ENCODE results near the gene CENPO. TPM values are rescaled to one million over a fixed set of nuclear protein-coding genes. Genes with fewer than 3 reads are reported as not detected.

The CENPO gene
- total RNA-seq, 2 donors from 2014 or later = 27.3 to 40.3 TPM

GRCh38 chr2:24771764-24772586, 21.2 kb upstream of the CENPO start:
- H3K27me3 ChIP-seq (ENCODE audit: control insufficient read depth, insufficient read depth, low read length, poor library complexity, severe bottlenecking) = no peaks in the 10 kb centered on the region
- peak overlapping the region; percentile 12 for H3K27ac ChIP-seq (ENCODE audit: low read depth, low read length)
- peak overlapping the region; percentile 89 for H3K27ac Mint-ChIP-seq
- H3K36me3 ChIP-seq (ENCODE audit: control insufficient read depth, insufficient read depth, low read length) = peaks cover 14% of the 10 kb centered on the region
- no peaks in the 10 kb centered on the region for H3K4me1 ChIP-seq (ENCODE audit: control insufficient read depth, insufficient read depth, low read length)
- H3K4me1 Mint-ChIP-seq = peaks cover 18% of the 10 kb centered on the region
- TF ChIP-seq CTCF (conservative IDR thresholded peaks at IDR 0.05) = no peak
- H3K36me3 Mint-ChIP-seq (ENCODE audit: low read depth) = peaks cover 19% of the 10 kb centered on the region
- H3K9me3 ChIP-seq (ENCODE audit: control insufficient read depth, low read length) = peaks cover 13% of the 10 kb centered on the region
- 70 to 100% methylated on average over 2 to 5 of the region's 5 CpGs for WGBS, 2 experiments (ENCODE audit: insufficient coverage in 1 of 2, insufficient read length in 1 of 2)
- no peak overlapping the region for H3K4me3 Mint-ChIP-seq
- H3K4me3 ChIP-seq (ENCODE audit: low read length) = peak overlapping the region; percentile 63
- no peaks in the 10 kb centered on the region for H3K27me3 Mint-ChIP-seq (ENCODE audit: insufficient read depth)
- DNase-seq = peak; percentile 78
- peak overlapping the region; percentile 43 for H3K9ac ChIP-seq (ENCODE audit: extremely low read depth, low read length, poor library complexity, severe bottlenecking)
- peaks cover 6% of the 10 kb centered on the region for H3K9me3 Mint-ChIP-seq

- no peak overlapping the region for H3K9ac ChIP-seq (ENCODE audit: extremely low read depth, low read length, poor library complexity, severe bottlenecking)
- H3K27me3 Mint-ChIP-seq (ENCODE audit: insufficient read depth) = no peaks in the 10 kb centered on the region
- H3K9me3 Mint-ChIP-seq = peaks cover 6% of the 10 kb centered on the region
- H3K4me1 Mint-ChIP-seq = peaks cover 23% of the 10 kb centered on the region
- no peak for TF ChIP-seq CTCF (conservative IDR thresholded peaks at IDR 0.05)
- peaks cover 8% of the 10 kb centered on the region for H3K36me3 ChIP-seq (ENCODE audit: control insufficient read depth, insufficient read depth, low read length)
- no peak overlapping the region for H3K27ac ChIP-seq (ENCODE audit: low read depth, low read length)
- 89 to 90% methylated on average over 3 of the region's 3 CpGs for WGBS, 2 experiments (ENCODE audit: insufficient coverage in 1 of 2, insufficient read length in 1 of 2)
- peaks cover 13% of the 10 kb centered on the region for H3K9me3 ChIP-seq (ENCODE audit: control insufficient read depth, low read length)
- no peak overlapping the region for H3K27ac Mint-ChIP-seq
- no peak overlapping the region for H3K4me3 ChIP-seq (ENCODE audit: low read length)
- H3K4me3 Mint-ChIP-seq = no peak overlapping the region
- no peak for DNase-seq
- peaks cover 16% of the 10 kb centered on the region for H3K36me3 Mint-ChIP-seq (ENCODE audit: low read depth)
- H3K27me3 ChIP-seq (ENCODE audit: control insufficient read depth, insufficient read depth, low read length, poor library complexity, severe bottlenecking) = no peaks in the 10 kb centered on the region
- peaks cover 3% of the 10 kb centered on the region for H3K4me1 ChIP-seq (ENCODE audit: control insufficient read depth, insufficient read depth, low read length)
Observed at GRCh38 chr2:24774373-24774772, 18.9 kb upstream of the CENPO start.

GRCh38 chr2:24779116-24779515, 14.1 kb upstream of the CENPO start:
- H3K4me1 ChIP-seq (ENCODE audit: control insufficient read depth, insufficient read depth, low read length) = peaks cover 3% of the 10 kb centered on the region
- H3K4me3 Mint-ChIP-seq = no peak overlapping the region
- no peaks in the 10 kb centered on the region for H3K27me3 ChIP-seq (ENCODE audit: control insufficient read depth, insufficient read depth, low read length, poor library complexity, severe bottlenecking)
- no peaks in the 10 kb centered on the region for H3K27me3 Mint-ChIP-seq (ENCODE audit: insufficient read depth)
- peaks cover 5% of the 10 kb centered on the region for H3K4me1 Mint-ChIP-seq
- H3K9ac ChIP-seq (ENCODE audit: extremely low read depth, low read length, poor library complexity, severe bottlenecking) = no peak overlapping the region
- H3K36me3 Mint-ChIP-seq (ENCODE audit: low read depth) = no peaks in the 10 kb centered on the region
- no peak for DNase-seq
- TF ChIP-seq CTCF (conservative IDR thresholded peaks at IDR 0.05) = no peak
- H3K36me3 ChIP-seq (ENCODE audit: control insufficient read depth, insufficient read depth, low read length) = no peaks in the 10 kb centered on the region
- no peak overlapping the region for H3K4me3 ChIP-seq (ENCODE audit: low read length)
- H3K27ac Mint-ChIP-seq = no peak overlapping the region
- H3K9me3 ChIP-seq (ENCODE audit: control insufficient read depth, low read length) = no peaks in the 10 kb centered on the region
- H3K9me3 Mint-ChIP-seq = no peaks in the 10 kb centered on the region
- 94 to 95% methylated on average over 2 of the region's 2 CpGs for WGBS, 2 experiments (ENCODE audit: insufficient coverage in 1 of 2, insufficient read length in 1 of 2)
- H3K27ac ChIP-seq (ENCODE audit: low read depth, low read length) = no peak overlapping the region
